GM19438 (cell line): ENCODE data around the gene KLK13.

ENCODE experiments used
- ATAC-seq: cut with Tn5 transposase; IDR thresholded peaks from one replicate; pipeline ENCODE4 v1.9.1; 2021; ENCODE audit warnings: low read depth; ENCODE audit not compliant: unreplicated experiment

The KLK13 gene

GRCh38 chr19:51064534-51065220 lies at the start of gene KLK13:
KLK13 (minus strand) TSS chr19:51065092; CDS start chr19:51065067, 25 bp downstream.
- ATAC-seq, result no peak

- ATAC-seq, result no peak
Measured at GRCh38 chr19:51114087-51114729, 49.3 kb upstream of the KLK13 start.

GRCh38 chr19:51111606-51112005 lies 46.7 kb upstream of the KLK13 start:
- no peak for ATAC-seq

- no peak for ATAC-seq
Measured at GRCh38 chr19:51110666-51110971, 45.7 kb upstream of the KLK13 start.

- ATAC-seq, result peak; percentile 17
Measured at GRCh38 chr19:51108805-51109146, 43.9 kb upstream of the KLK13 start.

- peak; percentile 93 for ATAC-seq
Measured at GRCh38 chr19:51108066-51108804, 43.3 kb upstream of the KLK13 start, which contains the start of gene CTU1. CTU1 (minus strand) TSS chr19:51108409; CDS start chr19:51104569, 3,840 bp downstream.

- no peak for ATAC-seq
Measured at GRCh38 chr19:51107406-51108065, 42.6 kb upstream of the KLK13 start.

- no peak for ATAC-seq
Measured at GRCh38 chr19:51103926-51104341, 39.0 kb upstream of the KLK13 start.

GRCh38 chr19:51102991-51103390 lies 38.1 kb upstream of the KLK13 start:
- ATAC-seq, result no peak

- ATAC-seq, result no peak
Measured at GRCh38 chr19:51101171-51101865, 36.4 kb upstream of the KLK13 start.

GRCh38 chr19:51100601-51101000 lies 35.7 kb upstream of the KLK13 start:
- ATAC-seq, result no peak

- no peak for ATAC-seq
Measured at GRCh38 chr19:51099047-51099382, 34.1 kb upstream of the KLK13 start.

GRCh38 chr19:51098365-51099046 lies 33.6 kb upstream of the KLK13 start:
- no peak for ATAC-seq

- ATAC-seq, result no peak
Measured at GRCh38 chr19:51097796-51098195, 32.9 kb upstream of the KLK13 start.

- no peak for ATAC-seq
Measured at GRCh38 chr19:51097166-51097738, 32.4 kb upstream of the KLK13 start.

- ATAC-seq, result no peak
Measured at GRCh38 chr19:51096473-51097165, 31.7 kb upstream of the KLK13 start.

- ATAC-seq, result no peak
Measured at GRCh38 chr19:51094696-51095279, 29.9 kb upstream of the KLK13 start.

GRCh38 chr19:51093510-51094345 lies 28.8 kb upstream of the KLK13 start:
- no peak for ATAC-seq
